Activated T-helper 1 cell treated with anti-CD3 and anti-CD28 coated beads, Interleukin-12 subunit alpha, Interleukin-12 subunit beta, Interleukin-2, Interleukin-4 antibody, amounts not matched to agents 30 ng/mL and 10 ng/mL and 1 ng/mL, durations not matched to agents 14 hours and 24 hours and 36 hours (primary cell): Measurements from ENCODE around the gene GUCA2A. TPM values are rescaled to one million over a fixed set of nuclear protein-coding genes. Genes with fewer than 3 reads are reported as not detected.

Source experiments
- DNase-seq: peaks from one replicate; pipeline ENCODE4 v3.0.0; 2021; ENCODE audit warnings: low spot score
- H3K27ac Mint-ChIP-seq: one replicate; pipeline ENCODE4 v1.8.0; 2021; ENCODE audit warnings: mild to moderate bottlenecking, mixed read lengths
- H3K27me3 Mint-ChIP-seq: one replicate; pipeline ENCODE4 v1.8.0; 2022; ENCODE audit warnings: mild to moderate bottlenecking, moderate library complexity, mixed read lengths; ENCODE audit not compliant: insufficient read depth
- H3K36me3 Mint-ChIP-seq: one replicate; pipeline ENCODE4 v1.8.0; 2021; ENCODE audit warnings: low read depth, mixed read lengths
- H3K4me1 Mint-ChIP-seq: one replicate; pipeline ENCODE4 v1.8.0; 2021; ENCODE audit warnings: low read depth, mixed read lengths
- H3K4me3 Mint-ChIP-seq: one replicate; pipeline ENCODE4 v1.8.0; 2021; ENCODE audit warnings: mild to moderate bottlenecking, moderate library complexity, mixed read lengths
- H3K9me3 Mint-ChIP-seq: one replicate; pipeline ENCODE4 v1.8.0; 2021; ENCODE audit warnings: mixed read lengths
- intact Hi-C: fragments of 100-400 bp; cut with micrococcal nuclease; formaldehyde crosslinking; loops from one replicate; pipeline ENCODE4 v1.15.1; 2024
- total RNA-seq: library from RNA; stranded (reverse); gene quantifications from 2 replicates; pipeline ENCODE4 v1.2.3, GENCODE V29; 2022

The GUCA2A gene
- total RNA-seq, 1 donor from 2014 or later = not detected

DNA sequence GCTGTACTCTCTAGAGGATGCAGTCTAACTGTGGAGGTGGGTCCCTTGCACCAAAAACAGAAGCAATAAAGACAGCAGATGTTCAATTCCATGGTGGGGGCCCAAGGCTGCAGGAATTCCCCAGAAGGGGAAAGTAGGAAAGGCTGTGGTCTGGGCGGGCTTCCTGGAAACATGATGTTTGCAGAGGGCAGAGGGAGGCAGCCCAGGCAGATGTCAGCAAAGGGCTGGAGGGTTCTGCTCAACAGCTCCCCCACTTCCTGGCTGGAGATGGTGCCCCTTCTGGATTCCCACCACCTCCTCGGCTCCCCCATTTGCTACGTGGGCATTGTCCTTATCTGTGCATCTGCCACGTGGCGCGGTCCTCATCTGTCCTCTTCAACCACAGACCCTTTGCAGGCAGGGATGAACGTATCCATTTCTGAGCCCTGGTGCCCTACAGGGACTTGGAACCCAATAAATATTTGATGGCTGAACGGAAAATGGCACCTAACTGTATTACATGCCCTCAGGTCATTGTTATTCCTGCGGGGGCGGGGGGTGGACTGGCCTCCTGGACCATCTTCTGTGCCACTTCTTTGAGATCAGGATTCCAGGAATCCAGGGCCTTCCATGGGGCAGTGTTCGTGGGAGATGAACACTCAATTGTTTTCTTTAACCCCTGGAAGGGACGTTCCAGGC lies 19.7 kb downstream of the GUCA2A start:
- Mint-ChIP-seq H3K4me3 (no peak overlapping the region), H3K27ac (no peak overlapping the region)
- intact Hi-C loops = loop anchor here (5.0 kb wide), 2 partner anchors 512 to 602 kb away; partner anchors contain the start of gene PPIH

DNA sequence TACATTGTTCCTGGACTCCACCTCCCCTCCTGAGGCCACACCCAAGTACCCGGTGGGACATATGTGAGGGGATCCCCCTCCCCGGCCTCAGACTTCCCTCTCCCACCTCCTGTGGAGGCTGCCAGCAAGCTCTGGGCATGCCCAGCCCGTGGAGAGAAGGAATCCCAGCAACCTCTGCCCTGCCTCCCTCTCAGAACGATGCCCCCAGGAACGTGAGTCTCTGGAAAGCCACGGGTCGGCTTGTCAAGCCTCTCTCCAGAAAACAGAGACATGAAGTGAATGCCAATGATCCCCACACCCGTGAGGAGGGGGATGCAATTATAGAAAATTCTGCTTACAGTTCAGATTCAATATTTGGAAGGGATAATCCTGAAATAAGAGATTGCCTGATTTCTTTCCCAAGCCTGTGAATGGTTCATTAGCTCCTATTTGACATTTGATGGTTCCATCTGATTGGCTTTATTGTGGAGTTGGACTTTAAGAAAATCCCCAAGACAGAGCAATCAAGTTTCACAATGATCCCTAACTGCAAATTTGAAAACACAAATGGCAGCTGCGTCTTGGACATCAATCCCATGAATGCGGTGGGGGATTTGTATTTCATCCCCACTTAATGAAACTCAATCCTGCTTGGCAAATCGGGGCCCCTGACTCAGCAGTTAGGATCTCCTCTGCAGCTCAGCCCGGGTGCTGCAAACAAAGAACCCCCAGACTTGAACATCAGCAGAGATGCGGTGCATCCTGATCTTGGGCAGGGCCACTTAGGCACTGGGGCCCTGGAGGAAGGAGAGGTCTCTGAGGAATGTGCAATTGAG lies 20.4 kb downstream of the GUCA2A start:
- Mint-ChIP-seq H3K4me3 (no peak overlapping the region), H3K4me1 (no peaks in the 10 kb centered on the region), H3K27ac (no peak overlapping the region), H3K9me3 (no peaks in the 10 kb centered on the region), H3K27me3 (peaks cover 5% of the 10 kb centered on the region), H3K36me3 (no peaks in the 10 kb centered on the region)
- no peak for DNase-seq
- intact Hi-C loops = no loop called here

More for the DNA sequence above, 19.7 kb downstream of the GUCA2A start:
- Mint-ChIP-seq H3K9me3 (no peaks in the 10 kb centered on the region), H3K36me3 (no peaks in the 10 kb centered on the region), H3K4me1 (no peaks in the 10 kb centered on the region), H3K27me3 (peaks cover 5% of the 10 kb centered on the region)
- no peak for DNase-seq

DNA sequence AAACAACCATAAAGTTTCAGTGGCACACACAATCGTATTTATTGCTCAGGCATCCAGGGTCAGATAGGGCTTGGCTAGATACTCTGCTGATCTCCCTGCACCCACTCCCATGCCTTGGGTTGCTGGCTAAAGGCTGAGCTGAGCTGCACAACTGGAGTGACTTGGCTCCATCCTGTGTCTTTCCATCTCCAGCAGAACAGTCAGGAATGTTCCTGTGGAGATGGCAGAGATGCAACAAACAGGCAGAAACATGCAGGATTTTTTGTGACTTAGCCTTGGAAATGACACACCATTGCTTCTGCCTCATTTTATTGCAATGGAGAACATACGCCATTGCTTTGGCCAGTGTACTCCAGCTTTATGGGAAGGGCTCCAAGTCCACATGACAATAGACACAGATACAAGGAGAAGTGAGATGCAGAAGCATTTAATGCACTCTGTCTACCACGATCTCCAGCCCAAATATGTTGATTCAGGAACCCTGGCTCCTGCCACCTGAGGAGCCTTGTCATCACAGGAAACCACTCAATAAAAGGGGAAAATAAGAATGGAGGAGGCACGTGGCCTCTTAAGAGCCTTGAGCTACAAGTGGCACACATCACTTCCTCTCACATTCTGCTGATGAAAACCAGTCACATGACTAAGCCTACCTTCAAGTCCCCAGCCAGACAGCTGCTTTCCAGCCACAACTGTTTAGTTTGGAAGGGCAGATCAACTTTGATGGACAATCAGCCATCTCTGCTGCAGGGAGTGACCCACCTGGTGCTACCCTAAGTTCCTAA lies 21.5 kb downstream of the GUCA2A start:
- Mint-ChIP-seq H3K27ac (no peak overlapping the region), H3K4me3 (no peak overlapping the region), H3K4me1 (no peaks in the 10 kb centered on the region), H3K27me3 (peaks cover 8% of the 10 kb centered on the region), H3K9me3 (no peaks in the 10 kb centered on the region), H3K36me3 (no peaks in the 10 kb centered on the region)
- no peak for DNase-seq
- intact Hi-C loops = no loop called here

- no peak overlapping the region for H3K4me3 Mint-ChIP-seq
- no peak overlapping the region for H3K27ac Mint-ChIP-seq
- H3K27me3 Mint-ChIP-seq = peaks cover 8% of the 10 kb centered on the region
- H3K9me3 Mint-ChIP-seq = no peaks in the 10 kb centered on the region
- intact Hi-C loops = no loop called here
- no peaks in the 10 kb centered on the region for H3K4me1 Mint-ChIP-seq
- H3K36me3 Mint-ChIP-seq = no peaks in the 10 kb centered on the region
- DNase-seq = no peak
Measured at GRCh38 chr1:42141978-42142377, 22.6 kb downstream of the GUCA2A start.

GRCh38 chr1:42140191-42140590 lies 24.4 kb downstream of the GUCA2A start:
- no peaks in the 10 kb centered on the region for H3K9me3 Mint-ChIP-seq
- no peak for DNase-seq
- H3K4me1 Mint-ChIP-seq = no peaks in the 10 kb centered on the region
- peaks cover 15% of the 10 kb centered on the region for H3K27me3 Mint-ChIP-seq
- intact Hi-C loops = no loop called here
- no peak overlapping the region for H3K4me3 Mint-ChIP-seq
- H3K27ac Mint-ChIP-seq = no peak overlapping the region
- no peaks in the 10 kb centered on the region for H3K36me3 Mint-ChIP-seq

DNA sequence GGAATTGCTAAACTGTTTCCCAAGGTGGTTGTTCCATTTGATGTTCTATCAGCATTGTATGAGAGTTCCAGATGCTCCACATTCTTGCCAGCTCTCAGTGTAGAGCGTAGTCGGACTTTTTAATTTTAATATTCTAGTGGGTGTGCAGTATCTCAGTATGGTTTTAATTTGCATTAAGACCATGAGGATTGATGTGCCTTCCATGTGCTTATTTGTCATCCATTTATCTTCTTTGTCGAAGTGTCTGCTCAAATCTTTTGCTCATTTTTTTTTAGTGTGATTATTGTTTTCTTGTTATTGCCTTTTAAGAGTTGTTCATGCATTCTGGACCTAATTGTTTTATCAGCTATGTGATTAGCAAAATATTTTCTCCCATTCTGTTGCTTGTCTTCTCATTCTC lies 25.1 kb downstream of the GUCA2A start:
- DNase-seq = no peak
- H3K4me3 Mint-ChIP-seq = no peak overlapping the region
- H3K9me3 Mint-ChIP-seq = no peaks in the 10 kb centered on the region
- no peaks in the 10 kb centered on the region for H3K36me3 Mint-ChIP-seq
- H3K27ac Mint-ChIP-seq = no peak overlapping the region
- intact Hi-C loops = no loop called here
- H3K4me1 Mint-ChIP-seq = no peaks in the 10 kb centered on the region
- peaks cover 17% of the 10 kb centered on the region for H3K27me3 Mint-ChIP-seq

DNA sequence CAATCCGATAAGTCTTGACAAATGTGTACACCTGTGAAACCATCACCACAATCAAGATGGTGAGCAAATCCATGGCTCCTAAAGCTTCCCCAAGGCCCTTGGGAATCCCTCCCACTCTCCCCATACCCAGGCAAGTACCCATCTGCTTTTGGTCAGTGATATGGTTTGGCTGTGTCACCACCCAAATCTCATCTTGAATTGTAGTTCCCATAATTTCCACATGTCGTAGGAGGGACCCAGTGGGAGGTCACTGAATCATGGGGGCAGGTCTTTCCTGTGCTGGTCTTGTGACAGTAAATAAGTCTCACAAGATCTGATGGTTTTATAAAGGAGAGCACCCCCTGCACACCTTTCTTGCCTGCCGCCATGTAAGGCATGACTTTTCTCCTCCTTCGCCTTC lies 26.0 kb downstream of the GUCA2A start:
- no peak for DNase-seq
- Mint-ChIP-seq H3K27me3 (peaks cover 17% of the 10 kb centered on the region), H3K4me1 (no peaks in the 10 kb centered on the region), H3K36me3 (no peaks in the 10 kb centered on the region), H3K9me3 (no peaks in the 10 kb centered on the region), H3K4me3 (no peak overlapping the region), H3K27ac (no peak overlapping the region)
- intact Hi-C loops = no loop called here

DNA sequence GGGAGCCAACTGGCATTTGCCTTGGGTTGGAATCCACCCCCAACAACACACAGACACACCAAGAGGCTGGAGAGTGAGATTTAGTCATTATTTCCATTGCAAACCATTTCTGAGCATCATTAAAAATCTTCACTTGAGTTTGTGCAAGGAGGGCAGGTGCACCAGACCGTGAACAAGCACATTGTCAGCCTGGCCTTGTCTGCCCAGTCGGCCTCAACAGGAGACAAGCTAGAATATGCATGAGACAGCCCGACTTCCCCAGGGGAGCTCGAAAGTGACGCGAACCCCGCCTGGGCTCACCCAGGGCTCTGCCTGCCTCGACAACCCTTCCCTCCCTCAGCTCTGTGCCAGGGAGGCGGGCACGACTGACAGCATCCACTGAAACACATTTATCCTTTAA lies 26.8 kb downstream of the GUCA2A start:
- no peak for DNase-seq
- Mint-ChIP-seq H3K36me3 (no peaks in the 10 kb centered on the region), H3K27me3 (peaks cover 19% of the 10 kb centered on the region), H3K27ac (no peak overlapping the region), H3K4me3 (no peak overlapping the region), H3K9me3 (no peaks in the 10 kb centered on the region), H3K4me1 (no peaks in the 10 kb centered on the region)
- intact Hi-C loops = no loop called here

DNA sequence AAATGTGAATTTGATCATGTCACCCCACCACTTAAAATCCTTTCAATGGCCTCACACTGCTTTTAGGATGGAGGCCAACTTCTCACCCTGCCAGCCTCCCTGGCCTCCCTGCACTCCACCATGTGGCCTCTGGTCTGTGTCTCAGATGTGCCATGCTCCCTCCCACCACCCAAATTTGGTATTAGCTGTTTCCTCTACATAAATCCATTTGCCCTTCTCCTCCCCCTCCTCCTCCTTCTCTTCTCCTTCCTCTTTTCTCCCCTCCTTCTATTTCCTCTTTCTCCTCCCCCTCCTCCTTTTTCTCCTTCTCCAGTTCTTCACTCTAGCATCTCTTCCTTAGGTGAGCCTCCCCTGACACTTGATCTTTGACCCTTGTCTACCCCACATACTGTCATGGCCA lies 28.1 kb downstream of the GUCA2A start:
- DNase-seq = no peak
- H3K4me3 Mint-ChIP-seq = no peak overlapping the region
- no peak overlapping the region for H3K27ac Mint-ChIP-seq
- no peaks in the 10 kb centered on the region for H3K4me1 Mint-ChIP-seq
- peaks cover 19% of the 10 kb centered on the region for H3K27me3 Mint-ChIP-seq
- intact Hi-C loops = no loop called here
- no peaks in the 10 kb centered on the region for H3K36me3 Mint-ChIP-seq
- no peaks in the 10 kb centered on the region for H3K9me3 Mint-ChIP-seq

DNA sequence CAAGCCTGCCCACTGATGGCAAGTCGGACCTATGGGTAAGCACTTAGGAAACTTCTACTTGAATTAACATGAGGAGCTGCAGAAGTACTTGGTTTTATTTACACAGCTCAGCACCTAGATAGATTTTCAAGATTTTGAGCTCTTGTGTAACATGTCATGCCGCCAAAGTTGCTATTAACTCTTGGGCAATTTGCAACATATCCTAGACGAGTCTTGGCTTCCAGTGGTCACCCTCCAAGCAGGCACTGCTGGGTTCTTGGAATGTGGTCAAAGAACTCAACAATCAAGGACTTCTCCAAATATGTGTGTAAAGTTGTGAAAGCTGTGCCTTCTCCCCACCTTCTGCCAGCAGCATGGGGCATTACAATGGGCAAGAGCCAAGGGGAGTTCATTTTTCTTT lies 29.1 kb downstream of the GUCA2A start:
- DNase-seq = no peak
- H3K27ac Mint-ChIP-seq = no peak overlapping the region
- H3K36me3 Mint-ChIP-seq = no peaks in the 10 kb centered on the region
- intact Hi-C loops = no loop called here
- no peak overlapping the region for H3K4me3 Mint-ChIP-seq
- H3K27me3 Mint-ChIP-seq = peaks cover 16% of the 10 kb centered on the region
- H3K9me3 Mint-ChIP-seq = no peaks in the 10 kb centered on the region
- no peaks in the 10 kb centered on the region for H3K4me1 Mint-ChIP-seq

DNA sequence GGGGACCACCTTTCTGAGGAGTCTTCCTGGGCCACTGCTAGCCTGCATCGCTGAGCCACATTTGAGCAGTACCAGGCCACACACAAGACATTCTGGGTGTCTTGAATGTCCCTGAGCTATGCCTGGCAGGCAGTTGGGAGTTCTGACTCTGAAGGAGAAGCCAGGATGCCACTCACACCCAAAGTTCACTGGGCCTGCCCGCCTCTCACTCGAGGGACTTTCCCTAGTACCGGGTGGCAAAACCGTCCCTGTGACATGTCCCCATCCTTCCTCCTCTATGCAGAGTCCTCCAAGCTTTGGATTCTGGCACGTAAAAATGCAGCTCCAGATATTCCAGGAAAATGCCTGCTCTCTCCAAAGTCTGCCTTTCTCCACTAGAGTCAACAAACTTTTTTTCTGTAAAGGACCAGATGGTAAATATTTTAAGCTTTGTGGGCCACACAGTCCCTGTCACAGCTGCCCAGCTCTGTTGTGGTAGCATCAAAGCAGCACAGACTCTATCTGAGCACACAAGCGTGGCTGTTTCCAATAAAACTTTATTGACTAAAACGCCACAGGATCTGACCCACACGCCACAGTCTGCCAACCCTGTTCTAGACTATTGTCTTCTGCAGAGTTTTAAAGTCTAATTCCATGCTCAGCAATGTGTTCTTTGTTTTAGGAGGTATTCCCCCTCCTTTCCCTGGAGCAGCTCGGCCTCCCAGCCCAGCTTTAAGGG lies 30.6 kb downstream of the GUCA2A start:
- no peaks in the 10 kb centered on the region for H3K9me3 Mint-ChIP-seq

GRCh38 chr1:42133390-42133789 lies 31.2 kb downstream of the GUCA2A start:
- no peaks in the 10 kb centered on the region for H3K36me3 Mint-ChIP-seq
- no peaks in the 10 kb centered on the region for H3K4me1 Mint-ChIP-seq
- H3K9me3 Mint-ChIP-seq = no peaks in the 10 kb centered on the region
- H3K27ac Mint-ChIP-seq = no peak overlapping the region
- H3K4me3 Mint-ChIP-seq = no peak overlapping the region
- peaks cover 15% of the 10 kb centered on the region for H3K27me3 Mint-ChIP-seq
- DNase-seq = no peak
- intact Hi-C loops = no loop called here

More for the DNA sequence above, 30.6 kb downstream of the GUCA2A start:
- H3K36me3 Mint-ChIP-seq = no peaks in the 10 kb centered on the region
- no peak overlapping the region for H3K4me3 Mint-ChIP-seq
- intact Hi-C loops = no loop called here
- no peak overlapping the region for H3K27ac Mint-ChIP-seq
- peaks cover 17% of the 10 kb centered on the region for H3K27me3 Mint-ChIP-seq
- no peak for DNase-seq
- no peaks in the 10 kb centered on the region for H3K4me1 Mint-ChIP-seq
